PC-9 (cell line): ENCODE results near the gene AGBL4.
A peak's percentile ranks its signal among the peaks of the same experiment; 100 is the strongest.

Source experiments
- EZH2 ChIP-seq: fragments of 200-600 bp; sonication (generic); IDR thresholded peaks from 2 replicates; pipeline ENCODE4 v1.8.0; 2017; ENCODE audit warnings: antibody characterized with exemption, low read depth
- TF ChIP-seq, protein P1 (sequence below): fragments of 200-600 bp; sonication (generic); conservative IDR thresholded peaks from 2 replicates; pipeline ENCODE4 v1.6.1; 2017; ENCODE audit warnings: mixed run types, antibody characterized with exemption, mild to moderate bottlenecking, moderate library complexity

DNA sequence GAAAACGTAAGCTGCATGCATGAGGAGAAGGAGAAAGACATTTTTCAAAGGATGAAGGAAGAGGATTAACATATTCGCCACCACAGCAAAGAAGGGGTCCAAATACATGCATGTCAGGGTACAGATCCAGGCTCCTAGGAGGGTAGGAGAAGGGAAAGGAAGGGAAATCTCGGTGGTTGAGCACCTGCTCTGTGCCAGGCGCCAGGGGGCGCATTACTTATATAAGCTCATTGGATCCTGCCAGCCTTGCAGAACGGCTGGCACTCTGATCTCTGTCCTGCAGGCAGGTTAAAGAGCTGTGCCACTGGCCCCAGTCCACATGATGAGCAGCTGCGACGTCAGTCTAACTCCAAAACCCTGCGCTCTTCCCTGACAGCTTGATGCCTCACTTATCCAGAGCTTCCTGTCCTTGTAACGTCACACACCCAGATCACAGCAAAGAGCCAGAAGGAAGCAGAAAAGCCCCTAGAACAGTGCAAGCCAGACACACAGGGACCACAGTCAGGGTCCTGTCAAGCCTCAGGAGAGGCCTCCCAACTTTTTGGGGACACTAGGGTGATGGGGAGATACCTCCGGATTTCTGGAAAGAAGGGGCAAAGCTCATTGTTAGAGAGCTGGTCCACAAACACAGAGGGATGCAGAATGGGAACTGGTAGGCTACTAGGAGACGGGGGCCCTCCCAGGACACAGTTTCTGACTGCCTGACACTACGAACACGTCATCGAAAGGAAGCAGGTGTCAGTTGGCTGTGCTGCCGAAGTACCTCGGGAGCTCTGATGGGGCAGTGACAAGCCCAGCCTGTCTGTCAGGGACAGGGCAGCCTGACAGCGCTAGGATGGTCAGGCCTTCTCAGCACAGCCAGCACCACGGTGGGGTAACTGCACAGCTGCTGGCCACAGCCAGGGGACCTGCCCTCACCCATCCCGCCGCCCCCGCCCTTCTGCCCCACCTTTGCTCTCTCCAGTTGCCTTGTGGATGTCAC is 1346.2 kb downstream of the AGBL4 start:
- TF ChIP-seq, protein P1, sequence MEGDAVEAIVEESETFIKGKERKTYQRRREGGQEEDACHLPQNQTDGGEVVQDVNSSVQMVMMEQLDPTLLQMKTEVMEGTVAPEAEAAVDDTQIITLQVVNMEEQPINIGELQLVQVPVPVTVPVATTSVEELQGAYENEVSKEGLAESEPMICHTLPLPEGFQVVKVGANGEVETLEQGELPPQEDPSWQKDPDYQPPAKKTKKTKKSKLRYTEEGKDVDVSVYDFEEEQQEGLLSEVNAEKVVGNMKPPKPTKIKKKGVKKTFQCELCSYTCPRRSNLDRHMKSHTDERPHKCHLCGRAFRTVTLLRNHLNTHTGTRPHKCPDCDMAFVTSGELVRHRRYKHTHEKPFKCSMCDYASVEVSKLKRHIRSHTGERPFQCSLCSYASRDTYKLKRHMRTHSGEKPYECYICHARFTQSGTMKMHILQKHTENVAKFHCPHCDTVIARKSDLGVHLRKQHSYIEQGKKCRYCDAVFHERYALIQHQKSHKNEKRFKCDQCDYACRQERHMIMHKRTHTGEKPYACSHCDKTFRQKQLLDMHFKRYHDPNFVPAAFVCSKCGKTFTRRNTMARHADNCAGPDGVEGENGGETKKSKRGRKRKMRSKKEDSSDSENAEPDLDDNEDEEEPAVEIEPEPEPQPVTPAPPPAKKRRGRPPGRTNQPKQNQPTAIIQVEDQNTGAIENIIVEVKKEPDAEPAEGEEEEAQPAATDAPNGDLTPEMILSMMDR = peak; percentile 71
- TF ChIP-seq EZH2 = no peak
